HG03025 (cell line): Measurements from ENCODE around the gene TMEM271.

Source experiments
- ATAC-seq: cut with Tn5 transposase; IDR thresholded peaks from one replicate; pipeline ENCODE4 v1.9.1; 2021; ENCODE audit warnings: mild to moderate bottlenecking, moderate library complexity; ENCODE audit not compliant: unreplicated experiment, low FRiP score

The TMEM271 gene

DNA sequence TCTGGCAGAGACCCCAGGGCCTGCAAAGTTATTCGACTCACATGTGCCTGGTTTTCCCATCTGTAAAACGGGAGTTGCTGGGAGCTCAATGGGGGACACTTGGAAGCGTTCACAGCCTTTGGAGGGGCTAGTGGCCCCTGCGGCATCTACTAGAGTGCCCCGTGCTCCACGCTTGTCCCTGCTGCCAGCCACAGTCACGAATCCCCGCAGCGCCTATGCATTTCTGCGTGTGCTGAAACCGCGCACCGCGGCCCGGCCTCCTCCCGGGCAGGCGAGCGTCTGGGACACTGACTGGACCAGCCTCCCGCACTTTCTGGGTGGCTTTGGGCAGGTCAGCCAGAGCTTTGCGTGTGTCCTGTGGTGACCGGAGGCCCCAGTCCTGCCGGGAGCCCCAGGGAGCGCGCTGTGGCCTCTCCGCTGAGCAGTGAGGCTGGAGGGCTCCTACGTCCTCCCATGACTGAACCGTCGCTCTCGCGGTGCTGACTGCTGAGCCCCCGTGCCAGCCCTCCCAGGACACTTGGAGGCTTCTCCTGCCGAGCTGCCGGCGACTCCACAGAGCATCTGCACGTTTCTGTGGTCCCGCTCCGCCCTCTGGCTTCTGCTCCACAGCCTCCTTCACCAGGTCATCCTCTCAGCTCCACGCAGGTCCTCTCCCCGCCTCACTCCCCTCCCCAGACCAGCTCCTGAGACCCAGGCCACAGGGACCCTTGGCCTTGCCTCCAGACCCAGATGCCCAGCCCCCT lies 40.7 kb downstream of the TMEM271 start:
- ATAC-seq = no peak

DNA sequence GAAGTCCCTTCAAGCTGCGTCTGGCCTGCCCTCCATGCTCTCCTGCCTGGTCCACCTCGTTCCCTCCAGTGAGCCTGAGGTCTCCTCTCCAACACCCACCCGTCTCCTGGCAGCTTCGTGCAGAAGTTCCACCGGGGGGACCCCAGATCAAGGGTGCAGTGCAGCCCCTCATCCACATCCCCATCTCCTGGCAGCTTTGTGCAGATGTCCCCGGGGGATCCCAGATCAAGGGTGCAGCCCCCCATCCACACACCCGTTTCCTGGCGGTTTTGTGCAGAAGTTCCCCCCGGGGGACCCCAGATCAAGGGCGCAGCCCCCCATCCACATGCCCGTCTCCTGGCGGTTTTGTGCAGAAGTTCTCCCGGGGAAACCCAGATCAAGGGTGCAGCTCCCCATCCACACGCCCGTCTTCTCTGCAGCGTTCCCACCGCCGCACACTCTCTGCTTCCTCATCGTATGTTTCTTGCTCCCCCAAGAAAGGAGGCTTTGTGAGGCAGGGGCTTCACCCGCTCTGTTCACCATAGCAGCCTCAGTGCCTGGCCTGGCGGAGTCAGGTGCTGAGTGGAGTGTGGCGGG lies 41.4 kb downstream of the TMEM271 start:
- ATAC-seq = no peak

DNA sequence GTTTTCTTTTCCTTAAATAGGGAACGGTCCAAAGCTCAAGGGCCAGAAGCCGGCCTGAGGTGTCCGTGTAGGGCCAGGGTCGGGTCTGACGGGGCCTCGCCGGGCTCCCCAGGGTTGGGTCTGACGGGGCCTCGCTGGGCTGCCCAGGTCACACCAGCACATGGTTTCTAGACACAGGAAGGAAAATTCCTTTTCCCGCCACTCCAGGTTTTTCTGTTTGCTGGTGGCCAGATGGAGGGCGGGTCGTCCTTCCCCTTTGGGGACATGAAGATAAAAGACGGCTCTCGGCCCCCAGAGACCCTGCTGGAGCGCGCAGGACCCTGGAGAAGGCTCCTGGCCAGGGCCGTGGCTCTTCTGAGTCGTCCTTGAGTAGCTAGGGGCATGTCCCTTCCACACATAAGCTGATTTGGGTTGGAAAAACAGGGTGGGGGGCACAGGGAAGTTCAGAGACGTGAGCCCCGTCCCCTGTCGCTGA lies 42.0 kb downstream of the TMEM271 start:
- no peak for ATAC-seq

DNA sequence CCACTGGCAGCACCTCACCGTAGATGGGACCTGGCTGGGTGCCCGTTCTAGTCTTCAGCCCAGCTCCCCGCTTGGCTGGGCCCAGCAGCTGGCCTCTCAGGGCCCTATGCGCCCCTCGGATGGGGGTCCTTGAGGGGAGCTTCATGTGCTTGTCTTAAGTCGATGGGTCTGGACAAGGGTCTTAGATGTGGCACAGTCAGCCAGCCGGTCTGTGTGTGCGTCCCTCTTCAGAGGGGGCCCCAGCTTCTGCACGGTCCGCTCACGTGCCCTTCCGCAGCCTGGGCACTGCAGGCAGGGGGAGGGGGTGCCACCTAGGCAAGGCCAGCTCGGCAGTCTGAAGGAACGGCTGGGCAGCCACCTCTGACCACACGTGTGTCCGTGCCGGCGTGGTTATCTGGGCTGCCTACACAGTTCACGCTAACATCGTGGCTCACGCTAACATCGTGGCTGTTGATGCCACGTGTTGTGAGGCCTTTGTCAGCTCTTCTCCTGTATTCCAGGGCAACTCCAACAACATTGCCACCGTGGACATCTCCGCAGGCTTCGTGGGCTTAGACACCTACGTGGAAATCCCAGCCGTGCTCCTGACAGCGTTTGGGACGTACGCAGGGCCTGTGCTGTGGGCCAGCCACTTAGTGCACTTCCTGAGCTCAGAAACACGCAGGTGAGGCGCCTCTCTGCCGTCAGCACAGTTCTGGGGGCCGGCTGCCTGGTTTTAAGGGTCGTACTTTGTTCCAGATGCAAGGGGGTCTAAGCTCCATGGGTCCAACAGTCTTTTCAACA lies 42.6 kb downstream of the TMEM271 start:
- no peak for ATAC-seq

DNA sequence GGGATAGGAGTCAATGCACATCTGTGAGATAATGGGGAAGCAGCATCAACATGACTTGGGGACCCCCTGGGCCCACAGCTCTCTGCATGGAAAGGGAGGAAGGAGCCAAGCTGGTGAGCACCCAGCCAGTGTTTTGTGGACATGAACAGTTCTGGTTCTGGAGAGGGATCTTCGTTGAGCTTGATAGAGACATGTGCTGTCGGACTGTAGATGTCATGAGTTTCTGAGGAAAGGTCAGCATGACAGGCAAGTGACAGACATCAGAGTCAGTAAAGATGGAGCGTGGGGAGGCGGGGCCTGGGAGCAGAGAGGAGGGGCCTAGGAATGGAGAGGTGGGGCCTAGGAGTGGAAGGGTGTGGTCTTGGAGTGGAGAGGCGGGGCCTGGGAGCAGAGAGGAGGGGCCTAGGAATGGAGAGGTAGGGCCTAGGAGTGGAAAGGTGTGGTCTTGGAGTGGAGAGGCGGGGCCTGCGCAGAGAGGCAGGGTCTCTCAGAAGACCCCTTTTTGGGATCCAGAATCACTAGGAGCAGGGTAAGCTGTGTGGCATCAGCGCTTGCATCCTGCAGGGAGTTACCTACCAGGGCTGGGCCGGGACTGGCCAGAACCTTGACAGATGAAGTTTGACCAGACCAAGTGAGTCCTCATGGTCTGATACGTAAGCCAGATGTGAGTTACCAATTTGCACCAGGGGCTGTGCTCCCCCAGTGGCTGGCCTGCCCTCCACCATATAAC lies 43.3 kb downstream of the TMEM271 start:
- no peak for ATAC-seq

DNA sequence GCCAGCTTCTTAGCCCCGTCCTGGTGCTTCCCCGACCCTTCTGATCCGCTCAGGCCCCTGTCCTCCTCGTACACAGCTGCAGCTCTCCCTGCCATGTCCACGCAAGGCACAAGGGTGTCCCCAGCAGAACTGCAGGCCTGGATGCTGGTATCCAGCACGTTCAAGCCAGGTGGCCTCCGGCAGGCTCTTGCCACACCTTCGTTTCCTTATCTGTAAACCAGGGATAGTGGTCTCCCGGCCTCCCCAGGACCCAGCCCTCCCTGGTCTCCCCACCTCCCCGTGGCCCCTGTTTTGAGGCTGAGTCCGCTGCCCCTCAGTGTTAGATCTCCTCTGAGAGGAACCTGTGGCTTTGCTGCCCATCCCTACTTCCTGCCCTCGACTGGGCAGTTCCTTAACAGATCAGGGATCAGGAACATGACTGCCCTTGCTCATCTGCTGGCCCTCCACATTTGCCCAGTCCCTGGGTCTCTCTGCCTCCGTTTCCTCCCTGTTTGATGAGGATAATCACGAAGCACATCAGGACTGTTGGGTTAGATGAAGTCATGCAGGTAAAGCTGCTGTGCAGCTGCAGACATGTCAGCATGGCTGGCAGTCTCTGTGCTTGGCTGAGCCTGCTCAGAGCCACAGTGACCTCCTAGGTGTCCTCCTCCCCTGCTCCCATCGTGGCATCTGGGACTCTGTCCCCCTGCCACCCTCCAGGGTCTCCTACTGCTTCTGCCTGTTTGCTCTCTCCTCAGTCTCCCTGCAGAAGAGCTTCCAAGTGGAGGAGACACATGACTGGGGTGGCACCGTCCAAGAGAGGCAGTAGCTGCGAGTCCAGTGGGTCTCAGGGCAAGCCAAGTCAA lies 44.2 kb downstream of the TMEM271 start:
- ATAC-seq = no peak

DNA sequence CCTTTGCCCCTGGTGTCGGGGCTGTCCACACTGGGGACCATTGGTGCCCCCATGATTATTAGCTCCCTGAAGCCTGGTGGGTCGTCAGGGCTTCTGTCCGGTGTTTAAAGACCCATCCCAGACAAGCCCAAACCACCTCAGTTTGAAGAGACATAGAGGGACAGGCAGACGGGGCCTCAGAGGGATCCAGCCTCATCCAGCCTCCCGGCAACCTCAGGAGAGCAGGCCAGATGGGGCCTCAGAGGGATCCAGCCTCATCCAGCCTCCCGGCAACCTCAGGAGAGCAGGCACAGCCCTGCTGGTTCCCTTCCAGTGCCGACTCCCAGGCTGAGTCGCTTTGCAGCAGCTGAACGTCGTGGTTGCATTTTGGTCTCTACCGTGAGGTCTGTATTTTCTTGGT lies 45.0 kb downstream of the TMEM271 start:
- ATAC-seq = no peak

DNA sequence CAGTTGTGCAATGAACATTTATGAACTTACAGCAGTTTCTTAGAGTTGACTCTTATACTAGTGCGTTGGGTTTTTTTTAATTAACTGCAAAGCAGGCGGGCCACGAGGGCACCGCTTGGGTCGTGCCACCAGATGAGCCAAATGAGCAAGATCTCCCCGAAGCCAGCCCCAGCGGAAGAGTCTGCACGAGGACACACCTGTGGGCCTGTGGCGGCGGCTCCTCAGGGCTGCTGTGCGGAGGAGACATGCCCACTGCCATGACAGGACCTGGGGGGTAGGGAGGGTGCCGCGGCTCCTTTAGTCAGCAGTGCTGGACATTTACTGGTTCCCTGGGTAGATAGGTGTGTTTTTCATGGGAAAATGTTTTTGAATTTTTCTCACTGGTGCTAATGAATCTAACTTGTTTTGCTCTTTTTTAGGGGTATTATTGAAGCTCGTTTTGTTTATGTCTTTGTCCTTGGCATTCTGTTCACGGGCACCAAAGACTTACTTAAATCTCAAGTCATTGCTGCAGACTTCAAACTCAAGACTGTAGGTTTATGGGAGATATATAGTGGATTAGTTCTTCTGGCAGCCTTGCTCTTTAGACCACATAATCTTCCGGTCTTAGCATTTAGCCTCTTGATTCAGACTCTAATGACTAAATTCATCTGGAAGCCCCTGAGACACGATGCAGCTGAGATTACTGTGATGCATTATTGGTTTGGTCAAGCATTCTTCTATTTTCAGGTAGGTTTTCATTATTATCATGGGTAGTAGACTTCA lies 45.9 kb downstream of the TMEM271 start:
- no peak for ATAC-seq

DNA sequence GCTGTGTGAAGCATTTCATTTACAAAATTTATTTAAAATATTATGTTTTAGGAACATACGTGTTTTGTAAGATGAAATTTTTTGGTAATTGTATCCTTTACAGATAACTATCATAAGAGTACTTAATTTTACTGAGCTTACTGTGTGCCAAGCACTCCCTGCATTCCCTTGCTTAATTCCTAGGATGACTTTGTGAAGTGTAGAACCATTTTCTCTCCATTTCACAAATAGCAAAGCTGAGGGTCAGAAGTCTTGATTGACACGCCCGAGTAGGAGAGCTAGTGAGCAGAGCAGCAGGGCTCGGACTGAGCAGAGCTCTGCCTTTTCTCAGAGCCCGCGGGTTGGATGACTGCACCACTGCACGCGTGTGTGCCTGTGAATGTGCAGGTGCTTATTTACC lies 46.5 kb downstream of the TMEM271 start:
- ATAC-seq = no peak

DNA sequence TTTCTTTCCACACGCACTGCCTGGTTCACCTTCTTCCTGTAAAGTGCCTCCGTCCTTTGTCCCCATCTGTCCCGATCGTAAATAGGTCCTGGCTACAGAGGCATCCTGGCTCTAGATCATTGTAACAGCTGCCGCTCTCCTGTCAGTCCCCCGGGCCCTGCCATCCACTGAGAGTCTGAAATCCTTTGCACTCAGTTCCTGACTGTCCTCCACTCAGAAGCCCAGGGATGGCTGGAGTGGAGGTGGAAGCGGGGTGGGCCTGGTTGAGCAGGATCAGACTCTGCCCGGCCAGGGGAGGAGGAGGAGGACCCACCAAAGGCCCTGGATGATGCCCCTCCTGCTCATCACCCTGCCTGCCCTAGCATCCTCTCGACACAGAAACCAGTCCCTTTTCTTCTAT lies 47.3 kb downstream of the TMEM271 start:
- ATAC-seq = no peak

DNA sequence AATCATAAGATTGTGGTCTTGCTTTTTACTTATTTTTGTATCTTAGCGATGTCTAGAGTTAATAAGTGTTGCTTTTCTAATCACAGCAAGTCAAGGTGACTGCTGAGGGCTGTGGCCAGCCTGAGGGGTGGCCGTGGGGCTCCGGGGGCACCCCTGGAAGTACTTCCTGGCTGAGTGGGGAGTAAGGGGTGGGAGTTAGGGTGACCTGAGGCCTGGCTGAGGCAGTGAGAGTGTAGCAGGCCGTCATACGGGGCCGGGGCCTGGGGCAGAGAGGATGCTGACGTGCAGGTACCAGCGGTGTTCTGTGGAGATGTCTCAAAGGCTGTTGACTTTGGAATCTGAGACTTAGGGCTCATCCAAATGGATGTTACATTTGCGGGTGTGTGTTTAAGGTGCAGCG lies 47.8 kb downstream of the TMEM271 start:
- no peak for ATAC-seq

DNA sequence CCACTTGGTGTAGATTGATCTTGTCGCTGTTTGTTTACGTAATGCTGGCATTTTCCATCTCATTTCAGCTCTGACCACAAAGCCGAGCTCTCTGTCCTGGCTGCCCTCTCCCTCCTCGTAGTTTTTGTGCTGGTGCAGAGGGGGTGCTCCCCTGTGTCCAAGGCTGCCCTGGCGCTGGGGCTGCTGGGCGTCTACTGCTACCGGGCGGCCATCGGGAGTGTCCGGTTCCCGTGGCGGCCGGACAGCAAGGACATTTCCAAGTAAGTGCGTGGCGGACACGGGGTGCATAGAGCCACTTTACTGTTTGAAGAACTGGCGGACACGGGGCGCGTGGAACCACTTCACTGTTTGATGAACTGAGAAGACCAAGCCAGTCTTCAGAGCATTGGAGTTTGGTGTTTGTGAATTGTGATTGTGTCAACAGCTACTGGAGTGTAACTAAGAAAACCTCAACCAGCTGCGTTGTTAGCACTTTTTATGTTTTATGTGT lies 49.1 kb downstream of the TMEM271 start:
- no peak for ATAC-seq

DNA sequence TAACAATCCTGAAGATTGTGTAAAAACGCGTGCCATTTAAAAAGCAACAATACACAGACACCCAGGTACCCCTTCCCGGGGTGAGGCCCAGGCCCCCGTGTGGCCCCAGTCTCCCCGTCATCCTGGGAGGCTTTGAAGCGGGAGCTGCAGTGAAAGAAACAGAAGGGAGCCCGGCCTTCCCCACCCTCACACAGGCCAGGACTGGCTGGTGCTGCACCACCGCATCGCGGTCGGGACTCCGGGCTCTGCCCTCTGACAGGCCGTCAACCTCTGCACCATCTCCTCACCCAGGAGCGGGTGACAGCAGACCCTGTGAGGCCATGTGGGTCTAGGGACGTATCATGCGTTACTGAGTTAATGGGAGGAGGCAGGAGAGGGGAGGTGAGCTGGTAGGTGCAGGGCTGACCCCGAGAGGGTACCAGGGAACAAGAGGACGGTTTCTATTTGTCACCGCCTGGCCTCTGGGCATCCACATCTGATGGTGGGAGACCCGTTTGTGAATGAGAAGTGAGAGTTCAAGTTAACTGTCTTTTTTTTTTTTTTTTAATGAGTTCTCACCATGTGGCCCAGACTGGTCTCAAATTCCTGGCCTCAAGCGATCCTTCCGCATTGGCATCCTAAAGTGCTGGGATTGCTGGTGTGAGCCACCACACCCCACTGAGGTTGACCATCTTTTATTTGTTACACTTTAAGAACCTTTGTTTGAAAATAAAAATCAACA lies 49.7 kb downstream of the TMEM271 start:
- ATAC-seq = no peak

DNA sequence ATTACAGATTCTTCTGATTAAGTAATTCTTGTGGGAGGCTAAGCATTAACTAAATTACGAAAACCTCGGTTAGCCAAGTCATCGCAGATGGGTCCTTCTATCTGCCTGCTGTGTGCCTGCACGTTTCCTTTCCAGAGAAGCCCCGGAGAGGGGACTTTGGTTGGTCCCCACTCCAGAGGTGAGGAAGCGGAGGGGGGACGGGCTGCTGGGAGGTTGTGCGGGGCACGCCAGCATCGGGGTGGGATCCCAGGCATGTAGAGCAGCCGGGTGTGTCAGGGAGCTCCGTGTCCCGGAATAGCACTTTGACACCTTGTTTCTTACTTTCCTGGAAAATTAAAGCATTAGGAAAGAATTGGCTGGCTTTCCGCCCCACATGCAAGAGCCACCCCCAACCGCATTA lies 50.4 kb downstream of the TMEM271 start:
- no peak for ATAC-seq

DNA sequence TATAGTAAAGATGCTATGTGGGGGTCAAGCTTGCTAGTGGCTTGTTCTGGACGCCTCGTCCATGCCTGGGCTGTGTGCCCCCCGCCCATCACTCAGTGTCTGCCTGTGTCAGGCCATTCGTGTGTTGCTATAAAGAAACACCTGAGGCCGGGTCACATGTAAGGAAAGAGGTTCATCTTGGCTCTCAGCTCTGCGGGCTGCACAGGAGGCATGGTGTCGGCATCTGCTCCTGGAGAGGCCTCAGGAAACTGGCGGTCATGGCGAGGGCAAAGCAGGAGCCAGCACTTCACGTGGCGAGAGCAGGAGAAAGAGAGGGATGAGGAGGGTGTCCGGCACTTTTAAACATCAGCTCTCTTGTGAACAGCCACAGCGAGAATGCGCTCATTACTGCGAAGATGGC lies 51.9 kb downstream of the TMEM271 start:
- no peak for ATAC-seq
